DOHH2 (cell line): Measurements from ENCODE around the gene CCZ1B.

Experiments
- CTCF ChIP-seq: fragments of 200-600 bp; sonication (generic); IDR thresholded peaks from one replicate; pipeline ENCODE4 v1.5.1; 2014; ENCODE audit warnings: antibody characterized with exemption, mild to moderate bottlenecking, low read depth, low read length; ENCODE audit not compliant: poor library complexity, severe bottlenecking
- EZH2phosphoT487 ChIP-seq: fragments of 200-600 bp; sonication (generic); IDR thresholded peaks from 2 replicates; pipeline ENCODE4 v1.6.1; 2017; ENCODE audit warnings: borderline replicate concordance, mild to moderate bottlenecking, antibody characterized with exemption, low read length, moderate library complexity, mixed read lengths

GRCh38 chr7:6833636-6834035 lies 7.6 kb upstream of the CCZ1B start:
- no peak for TF ChIP-seq EZH2phosphoT487
- TF ChIP-seq CTCF: no peak
